Panc1 (cell line): ENCODE measurements around the gene FARP2.

Source experiments
- CTCF ChIP-seq: fragments of 450-650 bp; IDR thresholded peaks from 2 replicates; pipeline ENCODE4 v1.5.1; 2017; ENCODE audit warnings: mild to moderate bottlenecking
- SIN3A ChIP-seq: IDR thresholded peaks from 2 replicates; pipeline ENCODE4 v1.6.1; 2012; ENCODE audit warnings: low read depth, mild to moderate bottlenecking, low read length, moderate library complexity, borderline replicate concordance; ENCODE audit not compliant: insufficient read depth
- TF ChIP-seq, protein P1 (sequence below), 2 experiments: IDR thresholded peaks; 2 replicates each; pipeline ENCODE4 v1.6.1; 2011 to 2012; ENCODE audit warnings: low read depth in 2 of 2, control low read depth in 1 of 2, low read length in 1 of 2, mild to moderate bottlenecking in 1 of 2, moderate library complexity in 1 of 2; ENCODE audit not compliant: insufficient read depth in 1 of 2

DNA sequence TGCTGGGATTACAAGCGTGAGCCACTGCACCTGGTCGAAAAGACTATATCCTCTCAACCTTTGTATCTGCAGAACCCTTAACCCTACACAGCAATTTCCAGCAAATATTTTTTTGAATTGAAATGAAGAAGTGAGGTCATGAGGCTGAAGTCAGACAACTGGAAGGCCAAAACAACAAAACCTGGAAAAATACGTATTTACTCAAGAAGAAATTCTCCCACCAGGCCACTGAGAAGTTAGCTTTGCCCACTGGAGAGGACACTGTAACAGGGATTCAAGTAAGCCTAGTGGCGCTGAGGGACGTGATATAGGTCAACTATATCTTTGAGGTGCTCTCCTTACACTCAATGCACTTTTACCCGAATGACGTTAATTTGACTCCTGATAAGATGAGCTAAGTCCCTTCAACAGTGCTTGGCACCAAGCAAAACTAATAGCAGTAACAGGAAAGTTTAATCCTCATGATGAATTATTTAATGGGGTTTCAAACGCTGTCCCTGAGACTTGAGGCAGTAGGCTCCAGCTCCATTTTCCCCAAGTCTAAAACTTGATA lies 42.5 kb upstream of the FARP2 start:
- no peak for TF ChIP-seq CTCF
- TF ChIP-seq, protein P1, sequence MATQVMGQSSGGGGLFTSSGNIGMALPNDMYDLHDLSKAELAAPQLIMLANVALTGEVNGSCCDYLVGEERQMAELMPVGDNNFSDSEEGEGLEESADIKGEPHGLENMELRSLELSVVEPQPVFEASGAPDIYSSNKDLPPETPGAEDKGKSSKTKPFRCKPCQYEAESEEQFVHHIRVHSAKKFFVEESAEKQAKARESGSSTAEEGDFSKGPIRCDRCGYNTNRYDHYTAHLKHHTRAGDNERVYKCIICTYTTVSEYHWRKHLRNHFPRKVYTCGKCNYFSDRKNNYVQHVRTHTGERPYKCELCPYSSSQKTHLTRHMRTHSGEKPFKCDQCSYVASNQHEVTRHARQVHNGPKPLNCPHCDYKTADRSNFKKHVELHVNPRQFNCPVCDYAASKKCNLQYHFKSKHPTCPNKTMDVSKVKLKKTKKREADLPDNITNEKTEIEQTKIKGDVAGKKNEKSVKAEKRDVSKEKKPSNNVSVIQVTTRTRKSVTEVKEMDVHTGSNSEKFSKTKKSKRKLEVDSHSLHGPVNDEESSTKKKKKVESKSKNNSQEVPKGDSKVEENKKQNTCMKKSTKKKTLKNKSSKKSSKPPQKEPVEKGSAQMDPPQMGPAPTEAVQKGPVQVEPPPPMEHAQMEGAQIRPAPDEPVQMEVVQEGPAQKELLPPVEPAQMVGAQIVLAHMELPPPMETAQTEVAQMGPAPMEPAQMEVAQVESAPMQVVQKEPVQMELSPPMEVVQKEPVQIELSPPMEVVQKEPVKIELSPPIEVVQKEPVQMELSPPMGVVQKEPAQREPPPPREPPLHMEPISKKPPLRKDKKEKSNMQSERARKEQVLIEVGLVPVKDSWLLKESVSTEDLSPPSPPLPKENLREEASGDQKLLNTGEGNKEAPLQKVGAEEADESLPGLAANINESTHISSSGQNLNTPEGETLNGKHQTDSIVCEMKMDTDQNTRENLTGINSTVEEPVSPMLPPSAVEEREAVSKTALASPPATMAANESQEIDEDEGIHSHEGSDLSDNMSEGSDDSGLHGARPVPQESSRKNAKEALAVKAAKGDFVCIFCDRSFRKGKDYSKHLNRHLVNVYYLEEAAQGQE (IDR thresholded peaks at IDR 0.05; ENCODE audit: insufficient read depth in 1 of 2, low read depth in 2 of 2, low read length in 1 of 2): no peak
- TF ChIP-seq SIN3A: no peak
